PFSK-1 (cell line): Measurements from ENCODE around the gene FAM13A.

Source experiments
- FOXP2 ChIP-seq: optimal IDR thresholded peaks from 2 replicates; pipeline ENCODE3; 2011; ENCODE audit warnings: borderline replicate concordance, control low read depth, inconsistent platforms; ENCODE audit not compliant: insufficient read depth; ENCODE audit errors: extremely low read length, extremely low read depth
- POLR2AphosphoS5 ChIP-seq: IDR thresholded peaks from 2 replicates; pipeline ENCODE4 v1.6.1; 2012; ENCODE audit warnings: low read depth, mild to moderate bottlenecking, control low read depth, low read length, moderate library complexity
- REST ChIP-seq, 2 experiments: IDR thresholded peaks; 2 replicates each; pipeline versions ENCODE4 v1.6.1 to v1.8.0; 2011 to 2012; ENCODE audit warnings: low read depth in 2 of 2, low read length in 2 of 2, control low read depth in 1 of 2, inconsistent platforms in 1 of 2, mild to moderate bottlenecking in 1 of 2, moderate library complexity in 1 of 2; ENCODE audit not compliant: insufficient read depth in 1 of 2
- SIN3A ChIP-seq: IDR thresholded peaks from 2 replicates; pipeline ENCODE4 v1.6.1; 2012; ENCODE audit warnings: mild to moderate bottlenecking, low read length, moderate library complexity, borderline replicate concordance; ENCODE audit not compliant: insufficient read depth
- TAF1 ChIP-seq: IDR thresholded peaks from 2 replicates; pipeline ENCODE4 v1.6.1; 2012; ENCODE audit warnings: low read length, control low read depth, borderline replicate concordance; ENCODE audit not compliant: insufficient read depth

FAM13A gene

GRCh38 chr4:88792821-88793220 lies 264.2 kb downstream of the FAM13A start:
- no peak for TF ChIP-seq FOXP2

- TF ChIP-seq POLR2AphosphoS5 (no peak), SIN3A (no peak), REST (IDR thresholded peaks at IDR 0.05; ENCODE audit: insufficient read depth in 1 of 2, low read depth in 2 of 2, low read length in 2 of 2) (no peak), FOXP2 (no peak), TAF1 (no peak)
These were observed 264.7 kb downstream of the FAM13A start for GRCh38 chr4:88792268-88792781.

- no peak for TF ChIP-seq TAF1
- TF ChIP-seq FOXP2, result no peak
- TF ChIP-seq SIN3A, result no peak
- no peak for TF ChIP-seq REST (IDR thresholded peaks at IDR 0.05; ENCODE audit: insufficient read depth in 1 of 2, low read depth in 2 of 2, low read length in 2 of 2)
- TF ChIP-seq POLR2AphosphoS5, result no peak
These were observed 265.7 kb downstream of the FAM13A start for GRCh38 chr4:88791274-88791673.

- TF ChIP-seq TAF1, result no peak
- TF ChIP-seq REST (IDR thresholded peaks at IDR 0.05; ENCODE audit: insufficient read depth in 1 of 2, low read depth in 2 of 2, low read length in 2 of 2), result no peak
- TF ChIP-seq FOXP2, result no peak
- no peak for TF ChIP-seq POLR2AphosphoS5
- TF ChIP-seq SIN3A, result no peak
These were observed 268.1 kb downstream of the FAM13A start for GRCh38 chr4:88788895-88789294.

GRCh38 chr4:88788424-88788823 lies 268.6 kb downstream of the FAM13A start:
- TF ChIP-seq REST (IDR thresholded peaks at IDR 0.05; ENCODE audit: insufficient read depth in 1 of 2, low read depth in 2 of 2, low read length in 2 of 2) (no peak), POLR2AphosphoS5 (no peak), SIN3A (no peak), TAF1 (no peak), FOXP2 (no peak)
